ENCODE results near the gene NPL. TPM values are rescaled to one million over a fixed set of nuclear protein-coding genes. Genes with fewer than 3 reads are reported as not detected.

NPL gene
- total RNA-seq, 1 experiment from 2014 or later = 6.9 TPM

DNA sequence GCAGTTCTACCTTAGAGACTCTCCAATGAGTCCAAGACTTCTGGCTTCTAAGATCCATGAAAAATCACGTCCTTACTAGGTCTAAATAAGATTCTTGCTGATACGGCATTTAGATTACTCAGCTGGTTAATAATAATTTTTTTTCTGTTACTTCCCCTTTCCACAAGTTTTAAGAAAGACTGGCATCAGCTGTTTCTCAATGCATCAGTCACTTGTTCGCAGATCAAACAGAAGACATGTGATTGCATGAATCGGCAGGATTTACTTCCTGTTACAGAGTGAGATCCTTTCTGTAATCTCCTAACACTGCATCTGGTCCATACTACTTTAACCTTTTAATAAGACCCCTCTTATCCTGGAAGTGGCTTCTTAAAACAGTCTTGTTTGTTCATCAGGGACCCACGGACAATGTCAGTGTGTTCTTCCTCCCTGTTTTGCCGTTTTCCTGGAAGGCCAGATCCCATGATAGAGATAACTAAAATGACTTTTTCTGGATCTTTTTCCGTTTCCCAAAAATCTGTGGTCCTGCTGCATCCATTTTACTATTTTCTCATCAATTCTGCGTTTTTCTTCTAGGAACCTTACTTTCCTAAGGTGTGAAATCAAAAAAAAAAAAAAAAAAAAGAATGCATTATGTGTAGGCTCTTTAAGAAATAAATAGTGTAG is 6.1 kb downstream of the NPL start:
- POLR2A ChIA-PET (ENCODE audit: low non-redundant PET) = no interaction called here
- DNase-seq (ENCODE audit: low spot score) = no peak
- TF ChIP-seq CTCF (conservative IDR thresholded peaks at IDR 0.05; ENCODE audit: low read depth, low read length) = no peak
- no peak for TF ChIP-seq EZH2 (IDR thresholded peaks at IDR 0.05; ENCODE audit: borderline replicate concordance, low read depth, low read length, poor library complexity, severe bottlenecking)
- no TSS peak for BruUV-seq (replicated peaks)
- Histone ChIP-seq H3K4me3 (ENCODE audit: low read depth, low read length, poor library complexity, severe bottlenecking) (no peak overlapping the region), H3K36me3 (ENCODE audit: insufficient read depth, low read length, poor library complexity, severe bottlenecking) (no peaks in the 10 kb centered on the region), H3K27me3 (replicated peaks; ENCODE audit: insufficient read depth, low read depth, low read length, poor library complexity) (no peaks in the 10 kb centered on the region), H3K27ac (ENCODE audit: low read depth, low read length, poor library complexity, severe bottlenecking) (no peak overlapping the region), H3K4me1 (ENCODE audit: insufficient read depth, low read length, poor library complexity, severe bottlenecking) (no peaks in the 10 kb centered on the region), H3K9me3 (ENCODE audit: low read depth, low read length, poor library complexity, severe bottlenecking) (no peaks in the 10 kb centered on the region)
- CTCF ChIA-PET = no interaction called here
- intact Hi-C loops (cut with micrococcal nuclease; ENCODE audit: unreplicated experiment) = no loop called here

- ChIA-PET CTCF (interaction anchor here (0.7 kb wide), 1 partner anchor 14 kb away, joined by 4 read pairs; no protein-coding TSS in a partner anchor), POLR2A (ENCODE audit: low non-redundant PET) (interaction anchor here (0.7 kb wide), 1 partner anchor 211 kb away, joined by 4 read pairs; no protein-coding TSS in a partner anchor)
- Histone ChIP-seq H3K9me3 (ENCODE audit: low read depth, low read length, poor library complexity, severe bottlenecking) (no peaks in the 10 kb centered on the region), H3K36me3 (ENCODE audit: insufficient read depth, low read length, poor library complexity, severe bottlenecking) (no peaks in the 10 kb centered on the region), H3K4me3 (ENCODE audit: low read depth, low read length, poor library complexity, severe bottlenecking) (no peak overlapping the region), H3K27ac (ENCODE audit: low read depth, low read length, poor library complexity, severe bottlenecking) (no peak overlapping the region), H3K4me1 (ENCODE audit: insufficient read depth, low read length, poor library complexity, severe bottlenecking) (no peaks in the 10 kb centered on the region), H3K27me3 (replicated peaks; ENCODE audit: insufficient read depth, low read depth, low read length, poor library complexity) (no peaks in the 10 kb centered on the region)
- DNase-seq (ENCODE audit: low spot score) = no peak
- intact Hi-C loops (cut with micrococcal nuclease; ENCODE audit: unreplicated experiment) = no loop called here
- BruUV-seq (replicated peaks) = no TSS peak
- TF ChIP-seq CTCF (conservative IDR thresholded peaks at IDR 0.05; ENCODE audit: low read depth, low read length) = no peak
- TF ChIP-seq EZH2 (IDR thresholded peaks at IDR 0.05; ENCODE audit: borderline replicate concordance, low read depth, low read length, poor library complexity, severe bottlenecking) = no peak
Observed at GRCh38 chr1:182802006-182802803, 12.6 kb downstream of the NPL start.

GRCh38 chr1:182803846-182804245 is 14.3 kb downstream of the NPL start:
- POLR2A ChIA-PET (ENCODE audit: low non-redundant PET) = no interaction called here
- TF ChIP-seq EZH2 (IDR thresholded peaks at IDR 0.05; ENCODE audit: borderline replicate concordance, low read depth, low read length, poor library complexity, severe bottlenecking) (no peak), CTCF (conservative IDR thresholded peaks at IDR 0.05; ENCODE audit: low read depth, low read length) (no peak)
- no TSS peak for BruUV-seq (replicated peaks)

More at GRCh38 chr1:182803846-182804245, 14.3 kb downstream of the NPL start:
- H3K9me3 ChIP-seq (ENCODE audit: low read depth, low read length, poor library complexity, severe bottlenecking) = no peaks in the 10 kb centered on the region
- no peak overlapping the region for H3K27ac ChIP-seq (ENCODE audit: low read depth, low read length, poor library complexity, severe bottlenecking)
- H3K4me3 ChIP-seq (ENCODE audit: low read depth, low read length, poor library complexity, severe bottlenecking) = no peak overlapping the region
- intact Hi-C loops (cut with micrococcal nuclease; ENCODE audit: unreplicated experiment) = no loop called here
- DNase-seq (ENCODE audit: low spot score) = no peak
- CTCF ChIA-PET = no interaction called here
- no peaks in the 10 kb centered on the region for H3K36me3 ChIP-seq (ENCODE audit: insufficient read depth, low read length, poor library complexity, severe bottlenecking)
- H3K27me3 ChIP-seq (replicated peaks; ENCODE audit: insufficient read depth, low read depth, low read length, poor library complexity) = no peaks in the 10 kb centered on the region
- H3K4me1 ChIP-seq (ENCODE audit: insufficient read depth, low read length, poor library complexity, severe bottlenecking) = no peaks in the 10 kb centered on the region
